Measurements from ENCODE around the gene NR5A2.

- TF ChIP-seq POLR2A (IDR thresholded peaks at IDR 0.05) (no peak), CTCF (IDR thresholded peaks at IDR 0.05 in 8 of 11, conservative IDR thresholded peaks at IDR 0.05 in 3 of 11) (no peak), POLR2AphosphoS5 (IDR thresholded peaks at IDR 0.05) (no peak)
Observed at GRCh38 chr1:199978408-199978940, 49.0 kb upstream of the NR5A2 start.
